GM18909 (cell line): ENCODE results near the gene AFAP1L2.

ENCODE experiments used
- ATAC-seq: cut with Tn5 transposase; IDR thresholded peaks from one replicate; pipeline ENCODE4 v1.9.1; 2021; ENCODE audit warnings: mild to moderate bottlenecking; ENCODE audit not compliant: unreplicated experiment, poor library complexity

Gene AFAP1L2

DNA sequence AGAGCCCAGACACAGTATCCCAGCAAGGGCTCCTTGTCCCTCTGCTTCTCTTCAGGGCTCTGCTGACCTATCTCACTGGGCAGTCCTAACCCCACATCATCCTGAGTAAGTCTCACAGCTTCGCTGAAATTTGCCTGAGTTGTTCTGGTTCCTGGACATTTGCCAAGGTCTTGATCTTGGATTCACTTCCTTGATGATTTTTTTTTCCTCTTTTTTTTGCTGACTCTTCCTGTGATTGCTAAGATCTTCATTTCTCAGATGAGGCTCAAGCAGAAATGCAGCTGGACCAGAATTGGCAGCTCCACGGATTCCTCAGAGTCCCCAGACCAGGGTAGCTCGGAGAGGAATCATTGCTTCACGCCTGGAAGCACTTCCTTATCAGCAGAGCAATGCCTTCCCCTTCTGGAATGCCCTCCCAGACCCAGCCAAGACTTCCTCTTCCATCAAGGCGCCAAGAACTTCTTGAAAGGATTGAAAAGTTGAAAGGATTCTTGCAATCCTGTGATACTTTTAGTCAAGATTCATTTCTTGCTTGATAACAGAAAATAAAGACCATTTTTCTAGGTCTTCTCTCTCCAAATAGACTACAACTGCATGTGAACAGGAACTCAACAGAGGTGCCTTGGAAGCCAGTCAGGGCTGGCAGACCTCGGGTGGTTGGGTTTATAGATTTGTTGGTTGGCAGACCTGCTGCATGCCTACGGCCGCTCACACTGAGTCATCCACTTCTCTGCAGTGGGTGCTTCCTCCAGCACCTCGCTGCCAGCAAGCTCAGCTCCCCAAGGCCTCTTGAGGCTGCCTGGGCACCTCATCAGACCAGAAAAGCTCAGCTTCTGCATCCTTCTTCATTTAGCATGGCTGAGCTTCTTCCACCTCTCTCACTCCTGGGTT is 8.8 kb upstream of the AFAP1L2 start:
- no peak for ATAC-seq

DNA sequence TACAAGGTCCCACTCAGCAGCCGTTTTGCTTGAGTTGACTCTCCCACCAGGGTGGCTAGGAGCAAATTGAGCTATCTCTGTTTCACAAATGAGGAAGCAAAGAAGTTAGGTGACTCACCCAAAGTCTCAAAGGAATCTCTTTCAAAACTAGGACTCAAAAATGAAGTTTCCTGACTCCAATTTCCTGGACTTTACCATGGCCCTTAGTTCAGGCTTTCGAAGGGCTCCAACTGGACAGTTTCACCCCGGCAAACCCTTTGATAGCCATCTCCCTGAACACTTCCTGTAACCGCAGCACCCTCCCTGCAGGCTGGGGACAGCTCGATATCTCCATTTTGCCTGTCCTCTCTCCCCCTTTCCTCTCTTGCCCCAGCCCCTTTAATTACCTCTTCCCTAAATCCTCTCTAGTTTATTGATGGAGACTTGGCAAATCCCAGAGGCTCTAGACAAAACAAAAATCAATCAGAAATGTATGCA is 4.7 kb upstream of the AFAP1L2 start:
- no peak for ATAC-seq

DNA sequence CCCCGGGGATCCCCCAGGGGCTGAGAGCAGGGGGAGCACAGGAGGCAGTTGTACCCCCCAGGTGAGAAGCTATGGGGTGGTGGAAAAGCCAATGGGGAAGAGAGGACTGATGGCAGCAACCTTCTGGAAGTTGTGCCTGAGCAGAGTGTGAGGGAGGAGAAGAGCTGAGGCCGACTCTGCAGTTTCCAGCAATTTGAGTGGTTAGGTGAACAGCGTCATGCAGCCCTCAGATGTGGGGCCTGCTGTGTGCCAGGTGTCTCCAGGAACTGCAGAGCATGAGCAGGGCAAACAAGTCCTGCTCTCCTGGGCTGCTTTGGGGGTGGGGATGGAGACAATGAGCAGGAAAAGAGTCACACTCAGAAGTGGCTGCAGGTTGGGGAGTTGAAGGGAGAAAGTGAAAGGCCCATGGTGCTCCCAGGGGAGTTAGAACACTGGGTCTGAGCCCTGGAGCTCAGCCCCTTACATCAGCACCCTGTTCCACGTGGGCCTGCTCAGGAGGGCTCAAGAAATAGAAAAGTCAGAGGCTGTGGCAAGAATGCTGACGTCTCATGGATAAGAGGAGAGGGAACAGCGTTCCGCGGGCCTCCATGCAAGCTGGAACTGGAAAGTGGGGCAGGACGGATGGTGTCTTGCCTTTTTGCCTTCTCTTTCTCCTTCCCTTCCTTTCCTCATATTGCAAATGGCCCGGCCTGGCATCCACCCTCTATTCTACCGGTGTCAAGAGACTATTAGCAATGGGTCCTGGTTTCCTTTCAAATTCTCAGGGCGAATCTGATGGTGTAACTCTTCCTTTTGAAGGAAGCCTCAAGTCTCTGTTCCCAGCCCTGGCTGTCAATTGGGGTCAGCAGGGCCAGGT is 4.0 kb upstream of the AFAP1L2 start:
- ATAC-seq = no peak

DNA sequence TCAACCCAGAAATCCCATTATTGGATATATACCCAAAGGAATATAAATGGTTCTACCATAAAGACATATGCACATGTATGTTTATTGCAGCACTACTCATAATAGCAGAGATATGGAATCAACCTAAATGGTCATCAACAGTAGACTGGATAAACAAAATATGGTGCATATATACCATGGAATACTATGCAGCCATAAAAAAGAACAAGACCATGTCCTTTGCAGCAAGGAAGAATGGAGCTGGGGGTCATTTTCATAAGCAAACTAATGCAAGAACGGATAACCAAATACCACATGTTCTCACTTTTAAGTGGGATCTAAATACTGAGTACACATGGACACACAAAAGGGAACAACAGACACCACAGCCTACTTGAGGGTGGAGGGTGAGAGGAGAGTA is 2.2 kb upstream of the AFAP1L2 start:
- no peak for ATAC-seq

DNA sequence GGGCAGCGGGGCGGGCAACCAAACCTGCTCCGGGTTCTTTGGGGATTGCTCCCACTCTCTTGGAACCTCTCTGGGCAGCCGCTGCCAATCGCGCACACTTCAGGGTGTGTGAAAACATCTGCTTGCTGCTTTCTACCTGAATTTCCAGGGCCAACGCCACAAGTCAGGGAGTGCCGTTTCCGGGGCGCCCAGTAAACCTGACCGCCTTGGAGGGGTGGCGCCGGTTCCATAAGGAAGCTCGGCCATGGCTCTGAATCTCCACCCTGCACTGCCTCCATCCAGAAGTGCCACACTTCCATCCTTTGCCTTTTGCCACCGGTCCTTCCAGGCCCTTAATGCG is 679 bp upstream of the AFAP1L2 start:
- ATAC-seq = no peak

DNA sequence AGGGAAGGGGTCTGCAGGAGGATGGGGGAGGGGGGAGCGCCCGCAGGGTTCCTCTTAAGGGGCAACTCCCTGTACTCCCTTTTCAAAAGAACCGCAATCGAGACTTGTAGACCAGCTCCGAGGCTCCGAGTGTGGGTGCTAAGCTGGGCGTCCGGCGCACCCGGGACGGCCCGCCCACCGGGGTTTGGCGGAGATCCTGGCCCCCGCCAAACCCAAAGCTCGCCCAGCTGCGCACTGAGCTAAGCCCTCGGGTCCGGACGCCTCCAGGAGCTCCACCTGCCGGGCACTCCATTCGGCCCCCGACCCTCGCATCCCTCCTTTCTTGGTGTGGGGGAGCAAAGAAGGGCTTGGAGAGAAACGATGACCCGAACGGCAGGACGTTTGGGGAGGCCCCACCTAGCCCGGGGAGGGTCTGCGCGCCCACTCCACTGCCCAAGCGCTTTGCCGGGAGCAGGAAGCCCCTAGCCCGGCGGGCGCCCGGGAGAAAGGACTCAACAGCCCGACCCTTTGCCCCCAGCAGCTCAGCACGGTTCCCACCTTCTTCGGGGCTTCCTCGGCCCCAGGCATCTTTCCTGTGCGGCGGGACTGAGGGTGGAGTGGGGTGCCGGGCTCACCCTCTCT is 651 bp downstream of the AFAP1L2 start:
- ATAC-seq = no peak

DNA sequence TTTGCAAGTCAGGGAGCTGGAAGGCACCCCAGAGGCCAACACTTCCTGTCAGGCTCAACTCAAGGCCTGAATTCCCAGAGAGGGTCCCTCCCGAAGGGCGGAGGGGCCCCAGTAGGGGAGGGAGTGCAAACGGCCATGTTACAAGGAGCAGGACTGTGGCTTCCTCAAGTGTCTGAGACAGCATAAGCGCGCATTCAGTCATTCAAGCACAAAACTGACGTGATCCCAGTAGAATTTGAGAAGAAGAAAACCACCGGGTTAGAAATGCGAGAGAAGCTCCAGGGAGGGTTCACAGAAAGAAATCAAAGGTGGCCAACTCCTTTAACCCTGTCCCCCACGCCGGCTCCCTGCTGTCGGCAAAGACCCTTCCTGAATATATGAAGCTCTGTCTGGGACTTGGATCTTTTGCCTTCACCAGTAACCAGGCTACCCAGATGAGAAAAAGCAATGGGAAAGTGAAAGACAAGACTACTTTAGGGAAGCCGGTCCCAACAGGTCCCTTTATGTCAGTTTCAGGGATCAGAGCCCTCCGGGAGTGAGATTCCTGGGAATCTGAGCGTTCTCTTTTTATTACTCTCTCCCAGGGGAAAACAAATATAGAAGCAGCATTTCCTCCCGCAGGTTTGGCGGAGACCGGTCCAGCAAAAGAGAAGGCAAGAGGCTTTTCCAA is 1.3 kb downstream of the AFAP1L2 start:
- no peak for ATAC-seq

DNA sequence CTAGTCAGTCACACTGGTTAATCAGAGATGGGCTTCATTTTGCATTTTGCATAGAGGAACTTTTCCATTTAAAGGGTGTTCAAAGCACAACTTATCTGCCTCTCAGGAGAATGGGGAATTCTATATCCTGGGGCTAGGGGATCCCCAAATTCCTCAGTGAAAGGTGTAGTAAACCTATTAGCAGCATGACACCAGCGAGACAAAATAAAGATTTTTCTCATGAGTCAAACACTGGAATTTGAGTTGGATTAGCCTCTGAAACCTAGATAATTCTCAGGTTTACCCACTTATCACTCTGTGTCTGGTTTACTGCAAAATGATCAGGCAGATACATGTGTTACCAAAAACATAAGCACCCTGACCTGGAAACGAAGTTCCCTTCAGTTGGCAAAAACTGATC is 2.1 kb downstream of the AFAP1L2 start:
- no peak for ATAC-seq

DNA sequence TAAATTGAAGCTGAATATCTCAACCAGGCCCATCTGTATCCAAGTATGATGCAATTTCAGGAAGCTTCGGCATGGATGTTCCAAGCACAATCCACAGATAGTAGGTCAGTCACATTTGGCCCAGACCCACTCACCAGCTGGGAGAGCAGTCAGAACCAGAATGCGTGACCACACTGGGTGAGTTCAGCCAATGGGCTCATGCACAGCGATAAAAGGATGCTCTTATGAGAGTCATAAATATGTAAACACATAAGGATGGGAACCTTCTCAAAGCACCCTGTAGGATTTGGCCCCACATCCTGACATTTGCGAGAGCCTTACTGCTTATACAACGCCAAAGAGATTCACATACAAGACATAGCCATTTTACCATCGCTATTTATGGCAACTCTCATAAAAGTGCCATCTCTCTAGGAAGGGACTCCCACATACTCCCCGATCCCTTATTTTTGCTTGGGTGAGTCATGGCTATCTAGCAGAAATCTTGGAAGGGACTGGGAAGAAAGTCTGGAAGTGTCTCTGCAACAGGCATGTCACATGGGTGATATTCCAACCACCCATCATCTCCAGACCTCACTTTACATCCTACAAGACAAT is 3.0 kb downstream of the AFAP1L2 start:
- ATAC-seq = no peak

DNA sequence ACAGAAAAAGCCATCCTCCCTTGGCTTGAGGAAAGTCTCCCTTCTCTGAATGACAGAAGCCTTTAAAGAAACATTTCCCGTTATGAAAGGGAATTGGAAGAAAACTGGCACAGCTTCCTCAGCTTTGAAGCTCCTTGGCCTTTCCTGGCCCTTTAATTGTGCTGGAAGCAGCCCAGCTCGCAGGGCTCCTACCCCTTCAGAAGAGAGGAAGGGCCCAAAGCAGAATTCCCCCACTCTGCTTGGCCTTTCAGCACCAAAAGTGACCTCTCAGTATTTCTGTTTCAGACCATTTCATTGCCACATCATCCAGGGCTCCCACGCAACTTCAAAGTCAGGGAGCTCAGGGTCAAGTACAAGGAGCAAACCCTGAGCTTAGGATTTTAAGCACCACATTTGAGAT is 4.2 kb downstream of the AFAP1L2 start:
- no peak for ATAC-seq

DNA sequence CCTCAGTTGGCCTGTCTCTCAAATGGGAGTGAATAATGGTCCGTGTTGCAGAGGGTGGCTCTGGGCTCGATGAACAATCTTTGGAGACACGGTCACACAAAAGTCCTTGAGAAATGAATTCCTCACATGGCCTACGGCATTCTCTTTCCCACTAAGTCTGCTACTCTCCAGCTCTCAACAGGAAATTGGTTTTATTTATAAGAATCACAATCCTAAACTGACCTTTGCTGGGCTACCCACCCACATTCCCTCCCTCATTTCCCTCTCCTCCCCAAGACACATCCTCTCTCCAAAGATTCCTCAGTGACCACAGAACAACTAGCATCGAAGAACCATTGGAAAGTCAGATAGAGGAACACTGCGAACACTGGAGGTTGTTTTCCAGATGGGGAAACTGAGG is 4.7 kb downstream of the AFAP1L2 start:
- no peak for ATAC-seq

DNA sequence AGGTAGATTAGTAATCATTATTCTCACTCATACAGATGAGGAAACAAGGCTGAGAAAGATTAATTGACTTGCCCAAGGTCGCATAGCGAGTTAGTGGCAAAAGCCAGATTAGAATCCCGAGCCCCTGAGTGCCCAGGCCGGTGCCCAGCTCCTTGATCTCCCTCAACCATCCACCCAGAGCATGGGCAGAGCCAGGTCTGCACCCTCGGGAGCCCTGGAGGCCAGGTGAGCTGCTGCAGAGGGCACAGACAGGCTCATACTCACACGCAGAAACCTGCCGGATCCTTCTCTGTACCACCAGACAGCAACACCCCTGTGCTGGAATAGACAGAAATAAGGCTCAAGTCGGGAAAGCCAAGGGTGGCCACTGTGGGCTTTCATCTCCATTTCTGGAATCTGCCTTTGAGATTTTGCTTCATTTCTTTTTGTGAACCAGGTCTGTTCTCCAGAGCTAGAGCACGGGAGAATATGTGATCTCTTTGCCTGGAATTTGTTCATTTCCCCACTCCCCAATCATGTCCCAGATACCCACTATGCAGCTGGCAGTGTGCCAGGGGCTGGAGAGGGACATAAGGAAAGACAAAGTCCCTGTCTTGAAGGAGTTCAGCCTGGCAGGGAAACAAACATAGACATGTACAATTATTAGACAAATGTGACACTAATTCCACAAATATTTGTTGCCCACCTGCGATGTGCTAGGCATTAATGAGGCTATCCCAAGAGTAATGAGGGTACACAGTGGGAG is 5.5 kb downstream of the AFAP1L2 start:
- no peak for ATAC-seq

DNA sequence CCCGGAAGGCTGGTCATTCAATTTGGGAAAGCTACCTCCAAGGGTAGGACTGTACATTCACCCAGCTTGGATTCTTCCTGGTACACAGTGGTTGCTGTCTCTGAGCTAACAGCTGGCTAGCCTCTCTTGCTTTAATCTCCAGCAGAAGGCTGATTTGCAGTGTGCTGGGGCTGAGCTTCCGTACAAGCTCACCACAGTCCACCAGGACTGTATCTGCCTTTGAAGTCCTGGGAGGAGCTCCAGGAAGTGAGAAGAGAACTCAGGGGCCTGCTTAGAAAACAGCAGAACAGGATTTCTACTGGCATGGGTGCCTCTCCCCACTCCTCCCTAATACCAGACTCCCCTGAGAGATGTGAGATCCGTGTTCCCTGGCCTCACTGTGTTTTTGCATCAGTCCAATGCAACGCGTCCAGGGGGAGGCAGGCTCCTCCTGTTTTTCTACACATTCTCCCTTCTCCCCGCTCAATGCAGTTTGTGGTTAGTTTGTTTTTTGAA is 6.6 kb downstream of the AFAP1L2 start:
- no peak for ATAC-seq

DNA sequence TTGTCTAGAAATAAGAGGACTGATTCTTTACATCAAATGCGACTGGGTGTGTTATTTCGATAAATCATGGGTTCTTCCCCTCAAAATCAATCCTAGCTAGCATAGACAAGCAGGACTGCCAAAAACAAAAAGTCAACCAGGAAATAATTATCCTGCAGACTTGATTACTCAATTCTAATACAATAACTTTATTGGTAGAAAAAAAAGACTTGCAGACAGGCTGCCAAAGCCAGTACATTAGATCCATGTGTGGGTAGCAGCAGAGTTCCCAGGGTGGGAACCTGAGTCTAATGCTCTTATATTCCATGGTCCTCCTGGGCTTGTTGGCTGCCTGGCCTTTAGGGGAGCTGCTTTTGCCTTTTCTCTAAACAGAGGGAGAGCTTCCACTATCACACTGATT is 7.8 kb downstream of the AFAP1L2 start:
- ATAC-seq = no peak

DNA sequence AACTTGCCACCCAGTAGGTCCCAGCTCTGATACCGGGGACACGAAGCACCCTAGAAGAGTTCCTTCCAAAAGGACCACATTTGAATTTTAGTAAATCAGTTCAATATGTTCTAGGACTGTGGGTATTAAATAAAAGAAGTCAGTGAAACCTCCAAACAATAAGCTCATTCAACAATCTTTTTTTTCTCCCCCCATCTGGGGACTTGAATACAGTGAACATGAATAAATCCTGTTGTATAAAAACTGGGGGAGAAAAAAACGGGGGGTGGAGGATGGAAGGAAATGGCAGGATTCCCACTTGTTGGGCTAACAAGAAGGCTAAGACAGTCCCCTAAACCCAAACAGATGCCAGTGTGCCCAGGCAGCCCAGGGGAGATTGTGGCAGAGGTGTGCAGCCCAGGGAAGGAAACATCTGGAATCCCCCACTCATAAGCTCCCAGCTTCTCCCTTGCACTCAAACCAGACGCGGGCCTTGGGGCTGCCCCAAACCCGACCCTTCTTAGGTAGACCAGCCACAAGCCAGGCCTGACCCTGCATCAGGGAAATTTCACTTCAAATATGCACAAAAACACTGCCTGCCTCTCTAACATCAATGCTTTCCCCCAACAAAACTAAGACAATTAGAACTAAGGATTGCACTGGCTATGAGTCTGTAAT is 8.8 kb downstream of the AFAP1L2 start:
- ATAC-seq = no peak

DNA sequence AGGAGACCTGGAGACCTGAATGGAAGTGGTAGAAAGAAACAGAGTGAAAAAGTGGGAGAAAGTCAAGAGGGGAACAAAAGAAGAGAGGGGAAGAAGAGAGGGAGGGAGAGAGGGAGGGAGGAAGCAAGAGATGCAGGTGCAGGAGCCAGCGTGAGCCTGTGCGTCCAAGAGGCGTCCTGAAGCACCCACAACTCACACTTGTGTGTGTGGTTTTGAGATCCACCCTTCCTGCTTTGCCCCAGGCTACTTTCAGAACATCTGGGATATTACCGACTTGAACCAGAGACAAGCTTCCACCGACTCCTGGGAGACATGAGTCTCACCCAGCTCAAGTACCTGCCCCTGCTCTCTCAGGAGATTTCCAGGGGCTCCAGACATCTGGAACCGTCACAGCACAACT is 9.8 kb downstream of the AFAP1L2 start:
- no peak for ATAC-seq

DNA sequence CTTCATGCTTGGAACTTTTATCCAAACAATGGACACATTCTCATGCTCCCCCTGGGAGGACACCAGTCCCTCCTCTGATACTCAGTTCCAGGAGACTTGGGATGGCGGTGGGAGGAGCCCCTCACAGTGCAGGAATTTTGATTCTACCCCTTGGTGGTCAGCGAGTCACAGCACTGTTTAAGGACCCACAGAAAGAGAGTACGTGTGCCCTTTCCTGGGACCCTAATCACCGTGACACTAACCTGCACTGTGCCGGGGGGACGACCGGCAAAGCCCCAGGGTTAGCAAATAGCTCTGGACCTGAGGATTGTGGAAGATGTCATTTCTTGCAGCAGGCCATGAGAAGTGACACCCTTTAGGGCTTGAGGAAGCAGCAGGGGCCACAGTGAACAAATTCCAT is 10.4 kb downstream of the AFAP1L2 start:
- ATAC-seq = no peak

DNA sequence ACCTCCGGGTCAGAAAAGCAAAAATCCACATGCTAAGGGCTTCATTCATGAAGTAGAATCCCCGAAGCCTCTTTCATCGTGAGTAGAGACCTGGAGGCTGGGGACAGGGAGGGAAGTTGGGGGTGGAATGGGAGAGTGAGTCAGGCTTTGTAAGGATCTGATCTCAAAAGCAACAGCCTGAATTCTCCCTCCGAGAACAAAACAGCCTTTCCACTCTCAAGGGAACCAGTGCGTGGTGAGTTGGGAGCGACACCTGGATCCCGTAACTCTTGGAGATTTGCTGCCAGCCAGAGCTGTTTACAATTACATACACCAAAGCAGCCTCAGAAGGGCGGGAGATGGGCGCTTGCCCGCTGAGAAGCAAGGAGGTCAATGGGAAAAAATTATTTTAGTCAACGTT is 10.8 kb downstream of the AFAP1L2 start:
- no peak for ATAC-seq
